ENCODE measurements around the gene CD302. TPM values are rescaled to one million over a fixed set of nuclear protein-coding genes. Genes with fewer than 3 reads are reported as not detected.

CD302 gene
- total RNA-seq, 4 donors from 2014 or later, result 13.9 to 32.3 (median 19.5) TPM

GRCh38 chr2:159738509-159739390 is 59.3 kb downstream of the CD302 start:
- Histone ChIP-seq H3K36me3 (peaks cover 52% of the 10 kb centered on the region), H3K9me3 (no peaks in the 10 kb centered on the region), H3K27ac (no peak overlapping the region), H3K4me3 (no peak overlapping the region), H3K4me1 (peaks cover 3% of the 10 kb centered on the region), H3K27me3 (no peaks in the 10 kb centered on the region)
- WGBS, result 93% methylated on average over 12 of the region's 15 CpGs
- TF ChIP-seq POLR2A (IDR thresholded peaks at IDR 0.05), result no peak
- TF ChIP-seq EP300 (IDR thresholded peaks at IDR 0.05), result no peak
- TF ChIP-seq POLR2AphosphoS5 (IDR thresholded peaks at IDR 0.05), result no peak
- no peak for TF ChIP-seq CTCF (IDR thresholded peaks at IDR 0.05)
- no peak for DNase-seq (ENCODE audit: low spot score in 2 of 2)

GRCh38 chr2:159737917-159738296 is 60.1 kb downstream of the CD302 start:
- no peaks in the 10 kb centered on the region for H3K9me3 ChIP-seq
- no peak for TF ChIP-seq CTCF (IDR thresholded peaks at IDR 0.05)
- no peak for TF ChIP-seq POLR2AphosphoS5 (IDR thresholded peaks at IDR 0.05)
- no peak for TF ChIP-seq EP300 (IDR thresholded peaks at IDR 0.05)
- TF ChIP-seq POLR2A (IDR thresholded peaks at IDR 0.05), result no peak
- 97% methylated on average over 11 of the region's 11 CpGs for WGBS
- peaks cover 3% of the 10 kb centered on the region for H3K4me1 ChIP-seq
- no peak for DNase-seq (ENCODE audit: low spot score in 2 of 2)
- peaks cover 49% of the 10 kb centered on the region for H3K36me3 ChIP-seq
- H3K27me3 ChIP-seq, result no peaks in the 10 kb centered on the region
- H3K27ac ChIP-seq, result no peak overlapping the region
- no peak overlapping the region for H3K4me3 ChIP-seq

- Histone ChIP-seq H3K27me3 (no peaks in the 10 kb centered on the region), H3K4me1 (peaks cover 3% of the 10 kb centered on the region), H3K4me3 (no peak overlapping the region), H3K9me3 (no peaks in the 10 kb centered on the region), H3K36me3 (peaks cover 49% of the 10 kb centered on the region), H3K27ac (no peak overlapping the region)
- WGBS, result 100% methylated on average over 1 of the region's 1 CpG
- no peak for DNase-seq (ENCODE audit: low spot score in 2 of 2)
- TF ChIP-seq EP300 (IDR thresholded peaks at IDR 0.05) (no peak), CTCF (IDR thresholded peaks at IDR 0.05) (no peak)
Measured at GRCh38 chr2:159737292-159737916, 60.6 kb downstream of the CD302 start.

GRCh38 chr2:159736048-159736447 is 62.0 kb downstream of the CD302 start:
- no peak overlapping the region for H3K27ac ChIP-seq
- no peak overlapping the region for H3K4me3 ChIP-seq
- peaks cover 62% of the 10 kb centered on the region for H3K36me3 ChIP-seq
- 71% methylated on average over 3 of the region's 3 CpGs for WGBS
- no peaks in the 10 kb centered on the region for H3K9me3 ChIP-seq
- no peak for DNase-seq (ENCODE audit: low spot score in 2 of 2)
- no peak for TF ChIP-seq POLR2A (IDR thresholded peaks at IDR 0.05)
- H3K4me1 ChIP-seq, result peaks cover 3% of the 10 kb centered on the region
- no peaks in the 10 kb centered on the region for H3K27me3 ChIP-seq

- H3K27me3 ChIP-seq, result no peaks in the 10 kb centered on the region
- TF ChIP-seq CTCF (IDR thresholded peaks at IDR 0.05), result no peak
- no peak for DNase-seq (ENCODE audit: low spot score in 2 of 2)
- H3K4me3 ChIP-seq, result no peak overlapping the region
- H3K4me1 ChIP-seq, result peaks cover 3% of the 10 kb centered on the region
- no peaks in the 10 kb centered on the region for H3K9me3 ChIP-seq
- no peak overlapping the region for H3K27ac ChIP-seq
- peaks cover 66% of the 10 kb centered on the region for H3K36me3 ChIP-seq
- 31% methylated on average over 1 of the region's 1 CpG for WGBS
Measured at GRCh38 chr2:159735648-159736047, 62.4 kb downstream of the CD302 start.

Measured in suprapubic skin (tissue), 4 donors.